Neural progenitor cell (in vitro differentiated cells): ENCODE results near the gene NCAPD3.

Experiments used
- EZH2 ChIP-seq: fragments of 200-600 bp; sonication (generic); IDR thresholded peaks from 2 replicates; pipeline ENCODE4 v1.6.1; 2017; ENCODE audit warnings: antibody characterized with exemption, mild to moderate bottlenecking, moderate library complexity
- EZH2phosphoT487 ChIP-seq: fragments of 200-600 bp; sonication (generic); IDR thresholded peaks from 2 replicates; pipeline ENCODE4 v1.6.1; 2017; ENCODE audit warnings: antibody characterized with exemption
- TF ChIP-seq, protein P1 (sequence below): fragments of 200-600 bp; sonication (generic); IDR thresholded peaks from 2 replicates; pipeline ENCODE4 v1.5.1; 2017; ENCODE audit warnings: antibody characterized with exemption, mild to moderate bottlenecking

DNA sequence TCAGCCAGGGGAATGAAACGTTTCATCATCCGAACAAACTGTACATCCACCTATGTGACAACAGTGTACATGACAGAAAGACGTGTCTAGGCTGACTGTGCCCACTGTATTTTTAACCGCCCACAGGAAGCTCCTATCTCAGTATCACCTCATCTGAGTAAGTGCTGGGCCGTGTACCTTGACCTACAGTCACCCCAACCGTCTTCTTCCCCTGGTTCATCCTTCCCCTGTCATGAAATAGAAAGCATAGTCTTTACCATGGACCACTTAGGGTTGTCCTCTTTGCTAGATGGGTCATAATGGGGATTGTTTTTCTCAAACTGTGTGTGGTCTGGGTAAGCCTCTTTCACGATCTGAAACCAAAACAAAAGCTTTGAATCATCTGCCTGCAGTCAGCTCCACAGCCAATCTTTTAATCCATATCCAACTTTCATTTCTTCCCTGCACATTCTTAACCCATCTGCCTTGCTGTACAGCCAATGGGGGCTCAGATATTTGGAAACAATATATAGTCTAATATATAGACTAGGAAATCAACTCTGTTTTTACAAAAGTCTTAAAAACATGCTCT, 25.2 kb upstream of the NCAPD3 start:
- TF ChIP-seq EZH2 = no peak
- TF ChIP-seq, protein P1, sequence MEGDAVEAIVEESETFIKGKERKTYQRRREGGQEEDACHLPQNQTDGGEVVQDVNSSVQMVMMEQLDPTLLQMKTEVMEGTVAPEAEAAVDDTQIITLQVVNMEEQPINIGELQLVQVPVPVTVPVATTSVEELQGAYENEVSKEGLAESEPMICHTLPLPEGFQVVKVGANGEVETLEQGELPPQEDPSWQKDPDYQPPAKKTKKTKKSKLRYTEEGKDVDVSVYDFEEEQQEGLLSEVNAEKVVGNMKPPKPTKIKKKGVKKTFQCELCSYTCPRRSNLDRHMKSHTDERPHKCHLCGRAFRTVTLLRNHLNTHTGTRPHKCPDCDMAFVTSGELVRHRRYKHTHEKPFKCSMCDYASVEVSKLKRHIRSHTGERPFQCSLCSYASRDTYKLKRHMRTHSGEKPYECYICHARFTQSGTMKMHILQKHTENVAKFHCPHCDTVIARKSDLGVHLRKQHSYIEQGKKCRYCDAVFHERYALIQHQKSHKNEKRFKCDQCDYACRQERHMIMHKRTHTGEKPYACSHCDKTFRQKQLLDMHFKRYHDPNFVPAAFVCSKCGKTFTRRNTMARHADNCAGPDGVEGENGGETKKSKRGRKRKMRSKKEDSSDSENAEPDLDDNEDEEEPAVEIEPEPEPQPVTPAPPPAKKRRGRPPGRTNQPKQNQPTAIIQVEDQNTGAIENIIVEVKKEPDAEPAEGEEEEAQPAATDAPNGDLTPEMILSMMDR = no peak
- no peak for TF ChIP-seq EZH2phosphoT487
